GM12878 (cell line): ENCODE data around the gene PRKCE. TPM values are rescaled to one million over a fixed set of nuclear protein-coding genes. Genes with fewer than 3 reads are reported as not detected.

Experiments used
- ATAC-seq: fragments of 200-7000 bp; cut with Tn5 transposase; 3 replicates; pipeline ENCODE4 v1.9.1; 2020; ENCODE audit warnings: mild to moderate bottlenecking, moderate library complexity
- BruUV-seq: library from RNA; stranded (reverse); fragments of 400-500 nt; replicated peaks from 2 replicates; lab custom pipeline; 2021; lab: Mats Ljungman, UMichigan
- CTCF ChIA-PET: fragments of 300-600 bp; sonication (Branson Sonifier 250); formaldehyde crosslinking; extraction: SDS; loops from one replicate; lab custom pipeline; 2021; ENCODE audit warnings: inconsistent platforms; lab: Yijun Ruan, JAX
- POLR2A ChIA-PET: fragments of 350-600 bp; formaldehyde crosslinking; extraction: SDS; loops from one replicate; lab custom pipeline; 2021; ENCODE audit warnings: inconsistent platforms; lab: Charles Lee
- RAD21 ChIA-PET: fragments of 300-600 bp; sonication (Branson Sonifier 250); formaldehyde crosslinking; loops from one replicate; lab custom pipeline; 2023; ENCODE audit warnings: antibody characterized with exemption; ENCODE audit not compliant: unreplicated experiment; lab: Charles Lee
- SMC1A ChIA-PET: fragments of 300-600 bp; sonication (Branson Sonifier 250); formaldehyde crosslinking; loops from one replicate; lab custom pipeline; 2023; ENCODE audit not compliant: unreplicated experiment, uncharacterized antibody; lab: Charles Lee
- DNase-seq: peaks from one replicate; pipeline ENCODE4 v3.0.0-alpha.2; 2011; ENCODE audit warnings: low read depth, low spot score
- FAIRE-seq: peaks from 3 replicates; lab custom pipeline; 2011; peaks lifted over from hg19 to GRCh38; lab: Jason Lieb, UNC
- H2AFZ ChIP-seq: 2 replicates; pipeline ENCODE4 v1.6.0; 2011; ENCODE audit warnings: low read depth, low read length, control low read depth; ENCODE audit not compliant: control insufficient read depth
- H3K27ac ChIP-seq: 2 replicates; pipeline ENCODE4 v1.5.1; 2011; ENCODE audit warnings: control low read depth; ENCODE audit not compliant: control insufficient read depth, insufficient read depth
- H3K27me3 ChIP-seq, 2 experiments: replicated peaks in 1 of 2; 2 replicates each; pipeline versions ENCODE4 v1.6.0 to v1.6.1; 2011; ENCODE audit warnings: low read length in 1 of 2; ENCODE audit not compliant: control insufficient read depth in 2 of 2, insufficient read depth in 2 of 2
- H3K36me3 ChIP-seq, 2 experiments: 2 replicates each; pipeline ENCODE4 v1.5.1; 2011; ENCODE audit warnings: low read length in 1 of 2; ENCODE audit not compliant: control insufficient read depth in 2 of 2, insufficient read depth in 2 of 2
- H3K4me1 ChIP-seq: 2 replicates; pipeline ENCODE4 v1.6.1; 2011; ENCODE audit warnings: mild to moderate bottlenecking, low read length, moderate library complexity, mixed read lengths; ENCODE audit not compliant: control insufficient read depth, insufficient read depth
- H3K4me2 ChIP-seq: 2 replicates; pipeline ENCODE4 v1.6.0; 2011; ENCODE audit warnings: control low read depth; ENCODE audit not compliant: control insufficient read depth, insufficient read depth
- H3K4me3 ChIP-seq: fragments of 200-600 bp; sonication (generic); 2 replicates; pipeline ENCODE4 v1.5.1; 2016
- H3K79me2 ChIP-seq: 2 replicates; pipeline ENCODE4 v1.6.0; 2011; ENCODE audit warnings: low read length; ENCODE audit not compliant: control insufficient read depth, insufficient read depth
- H3K9ac ChIP-seq: 2 replicates; pipeline ENCODE4 v1.8.0; 2011; ENCODE audit warnings: low read length, control low read depth, mixed read lengths; ENCODE audit not compliant: control insufficient read depth, insufficient read depth
- H3K9me3 ChIP-seq: replicated peaks from 3 replicates; pipeline ENCODE4 v1.5.1; 2011; ENCODE audit warnings: mild to moderate bottlenecking, low read length; ENCODE audit not compliant: control insufficient read depth, insufficient read depth
- H4K20me1 ChIP-seq: 2 replicates; pipeline ENCODE4 v1.6.0; 2011; ENCODE audit not compliant: control insufficient read depth, insufficient read depth
- ATF3 ChIP-seq: IDR thresholded peaks from 2 replicates; pipeline ENCODE4 v1.6.1; 2011; ENCODE audit warnings: low read depth, mild to moderate bottlenecking, low read length, moderate library complexity, borderline replicate concordance; ENCODE audit errors: extremely low read depth
- FOS ChIP-seq: IDR thresholded peaks from 3 replicates; pipeline ENCODE4 v1.6.1; 2011; ENCODE audit warnings: borderline replicate concordance; ENCODE audit not compliant: insufficient read length; ENCODE audit errors: extremely low read depth
- HCFC1 ChIP-seq: fragments of 150-350 bp; IDR thresholded peaks from 2 replicates; pipeline ENCODE4 v1.6.1; 2014; ENCODE audit warnings: low read length
- HDAC6 ChIP-seq: fragments of 200-600 bp; sonication (generic); IDR thresholded peaks from one replicate; pipeline ENCODE4 v1.8.0; 2017; ENCODE audit warnings: antibody characterized with exemption; ENCODE audit not compliant: unreplicated experiment
- POLR2AphosphoS2 ChIP-seq: IDR thresholded peaks from 2 replicates; pipeline ENCODE4 v1.6.1; 2011; ENCODE audit warnings: low read depth, mild to moderate bottlenecking, low read length, improper control_type of control experiment, moderate library complexity
- SMARCA5 ChIP-seq: fragments of 450-650 bp; IDR thresholded peaks from 2 replicates; pipeline ENCODE4 v1.6.1; 2017; ENCODE audit warnings: mild to moderate bottlenecking
- ZBTB40 ChIP-seq: fragments of 450-650 bp; IDR thresholded peaks from 2 replicates; pipeline ENCODE4 v1.6.1; 2016; ENCODE audit warnings: mild to moderate bottlenecking, moderate library complexity, borderline replicate concordance
- WGBS: methylation state at CpG from one replicate; pipeline ENCODE4 v1.1.6; 2016; ENCODE audit warnings: low lambda C conversion rate; ENCODE audit not compliant: insufficient replicate concordance, insufficient coverage; ENCODE audit errors: missing lambda C conversion rate; 5-methylcytosine and 5-hydroxymethylcytosine counted together
- in situ Hi-C: fragments of 300-500 bp; cut with MboI; formaldehyde crosslinking; loops from 9 replicates; pipeline ENCODE4 v1.14.3; 2018; ENCODE audit warnings: mixed read lengths
- intact Hi-C: fragments of 100-400 bp; cut with micrococcal nuclease; formaldehyde crosslinking; loops from one replicate; pipeline ENCODE4 v1.14.2; 2022; ENCODE audit not compliant: unreplicated experiment
- polyA plus RNA-seq, 11 experiments: library from polyadenylated mRNA; depleted of rRNA in 4 of 11; unstranded in 6 of 11; stranded (reverse) in 5 of 11; fragments of >200 nt; fragmentation: Nextera tagmentation in 4 of 11; fragmentation: Illumina TruSeq in 1 of 11; extraction: Ambion mirVana in 4 of 11; extraction: Trizol in 1 of 11; gene quantifications; 1 replicate in 1 of 11; 2 replicates in 10 of 11; pipeline versions ENCODE4 v1.2.1 to v1.2.3, GENCODE V29; 2011 to 2016; ENCODE audit warnings: inconsistent platforms in 2 of 11, missing spikeins in 2 of 11, low read depth in 1 of 11
- total RNA-seq, 4 experiments: library from RNA; depleted of rRNA in 3 of 4; stranded (reverse); fragments of >200 nt in 3 of 4; fragmentation: Illumina TruSeq in 1 of 4; extraction: Trizol in 1 of 4; gene quantifications; 2 replicates each; pipeline versions ENCODE4 v1.2.1 to v1.2.3, GENCODE V29; 2013 to 2021

Gene PRKCE
- total and polyA plus RNA-seq, 10 of the 15 experiments (the other 5 are each of a cell fraction or from before 2014, with no cell fraction given), result 2.6 to 28.2 (median 11.3) TPM

- peaks cover 3 to 8% of the 10 kb centered on the region in 2 experiments; a peak in 3 of 4 replicates for H3K36me3 ChIP-seq
- 59% methylated on average over 8 of the region's 8 CpGs for WGBS
- in situ Hi-C loops, result no loop called here
- no peak for TF ChIP-seq POLR2AphosphoS2
- POLR2A ChIA-PET, result interaction anchor here (0.6 kb wide), 1 partner anchor 407 kb away, joined by 3 read pairs; no protein-coding TSS in a partner anchor
- no peaks in the 10 kb centered on the region for H3K9me3 ChIP-seq
- no peak overlapping the region for H3K4me2 ChIP-seq
- H3K4me3 ChIP-seq, result no peak overlapping the region
- CTCF ChIA-PET, result interaction anchor here (0.7 to 2.0 kb wide), 5 partner anchors 9 to 112 kb away, joined by 3 to 5 read pairs (median 3); no protein-coding TSS in a partner anchor
- H3K27ac ChIP-seq, result no peak overlapping the region
- DNase-seq (no peak), ATAC-seq (no peak), FAIRE-seq (no peak)
- H4K20me1 ChIP-seq, result no peaks in the 10 kb centered on the region
- intact Hi-C loops, result no loop called here
- H3K79me2 ChIP-seq, result no peaks in the 10 kb centered on the region
- no peaks in the 10 kb centered on the region for H3K4me1 ChIP-seq
- H3K9ac ChIP-seq, result no peak overlapping the region
- H2AFZ ChIP-seq, result no peak overlapping the region
- no TSS peak for BruUV-seq
- RAD21 ChIA-PET, result interaction anchor here (1.1 to 2.6 kb wide), 3 partner anchors 13 to 84 kb away, joined by 3 to 7 read pairs (median 3); no protein-coding TSS in a partner anchor
- no peaks in the 10 kb centered on the region for H3K27me3 ChIP-seq
- SMC1A ChIA-PET, result interaction anchor here (0.7 to 1.8 kb wide), 5 partner anchors 16 to 200 kb away, joined by 3 to 7 read pairs (median 3); no protein-coding TSS in a partner anchor
Measured at GRCh38 chr2:46163804-46164528, 512.5 kb downstream of the PRKCE start.

GRCh38 chr2:46164529-46165301 lies 513.2 kb downstream of the PRKCE start:
- CTCF ChIA-PET, result interaction anchor here (0.8 to 1.5 kb wide), 3 partner anchors 9 to 102 kb away, joined by 3 to 5 read pairs (median 3); no protein-coding TSS in a partner anchor
- no TSS peak for BruUV-seq
- ATAC-seq, result no peak

More at GRCh38 chr2:46164529-46165301, 513.2 kb downstream of the PRKCE start:
- no peak for DNase-seq
- ChIA-PET SMC1A (interaction anchor here (0.6 to 1.8 kb wide), 2 partner anchors 102 to 220 kb away, joined by 3 to 7 read pairs; no protein-coding TSS in a partner anchor), RAD21 (interaction anchor here (1.1 to 2.6 kb wide), 3 partner anchors 12 to 85 kb away, joined by 3 to 7 read pairs (median 3); no protein-coding TSS in a partner anchor), POLR2A (no interaction called here)
- TF ChIP-seq ATF3 (no peak), ZBTB40 (no peak), SMARCA5 (no peak), FOS (no peak), HCFC1 (no peak), HDAC6 (no peak)
- no peak overlapping the region for H3K4me2 ChIP-seq
- H3K4me3 ChIP-seq, result no peak overlapping the region
- no peak overlapping the region for H2AFZ ChIP-seq
- WGBS, result 52% methylated on average over 10 of the region's 10 CpGs
- no peaks in the 10 kb centered on the region for H3K9me3 ChIP-seq
- H3K36me3 ChIP-seq, result peaks cover 3 to 8% of the 10 kb centered on the region in 2 experiments; a peak in 3 of 4 replicates
- in situ Hi-C loops, result no loop called here
- FAIRE-seq, result no peak
- H3K27ac ChIP-seq, result no peak overlapping the region
- H3K4me1 ChIP-seq, result no peaks in the 10 kb centered on the region
- intact Hi-C loops, result no loop called here
- H3K9ac ChIP-seq, result no peak overlapping the region
- no peaks in the 10 kb centered on the region for H3K79me2 ChIP-seq
- no peaks in the 10 kb centered on the region for H3K27me3 ChIP-seq
- H4K20me1 ChIP-seq, result no peaks in the 10 kb centered on the region
